Globus pallidus (tissue), 1 donor: Measurements from ENCODE around the gene HK1.

Source experiments
- DNase-seq: peaks from one replicate; pipeline ENCODE4 v3.0.0-alpha.2; 2015; ENCODE audit warnings: low spot score

Gene HK1

DNA sequence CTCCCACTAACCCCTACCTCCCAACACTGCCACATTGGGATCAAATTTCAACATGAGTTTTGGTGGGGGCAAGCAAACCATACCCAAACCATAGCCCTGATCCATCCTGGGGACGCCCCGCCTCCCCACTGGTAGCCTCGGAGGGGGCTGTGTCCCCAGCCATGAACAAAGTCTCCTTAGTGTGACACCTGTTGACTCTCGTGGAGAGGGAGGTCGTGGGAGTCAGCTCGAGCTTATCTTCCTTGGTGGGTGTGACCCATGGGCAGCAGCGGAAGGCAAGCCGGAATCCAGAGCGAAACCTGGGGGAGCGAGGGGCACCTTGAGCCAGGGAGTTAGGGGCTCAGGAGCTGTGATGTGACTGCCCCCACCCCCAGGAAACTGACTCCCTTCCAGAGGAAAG lies 126.5 kb downstream of the HK1 start:
- no peak for DNase-seq

GRCh38 chr10:69405221-69405620 lies 126.9 kb downstream of the HK1 start:
- DNase-seq = no peak

GRCh38 chr10:69406302-69406811 lies 128.1 kb downstream of the HK1 start:
- no peak for DNase-seq

DNA sequence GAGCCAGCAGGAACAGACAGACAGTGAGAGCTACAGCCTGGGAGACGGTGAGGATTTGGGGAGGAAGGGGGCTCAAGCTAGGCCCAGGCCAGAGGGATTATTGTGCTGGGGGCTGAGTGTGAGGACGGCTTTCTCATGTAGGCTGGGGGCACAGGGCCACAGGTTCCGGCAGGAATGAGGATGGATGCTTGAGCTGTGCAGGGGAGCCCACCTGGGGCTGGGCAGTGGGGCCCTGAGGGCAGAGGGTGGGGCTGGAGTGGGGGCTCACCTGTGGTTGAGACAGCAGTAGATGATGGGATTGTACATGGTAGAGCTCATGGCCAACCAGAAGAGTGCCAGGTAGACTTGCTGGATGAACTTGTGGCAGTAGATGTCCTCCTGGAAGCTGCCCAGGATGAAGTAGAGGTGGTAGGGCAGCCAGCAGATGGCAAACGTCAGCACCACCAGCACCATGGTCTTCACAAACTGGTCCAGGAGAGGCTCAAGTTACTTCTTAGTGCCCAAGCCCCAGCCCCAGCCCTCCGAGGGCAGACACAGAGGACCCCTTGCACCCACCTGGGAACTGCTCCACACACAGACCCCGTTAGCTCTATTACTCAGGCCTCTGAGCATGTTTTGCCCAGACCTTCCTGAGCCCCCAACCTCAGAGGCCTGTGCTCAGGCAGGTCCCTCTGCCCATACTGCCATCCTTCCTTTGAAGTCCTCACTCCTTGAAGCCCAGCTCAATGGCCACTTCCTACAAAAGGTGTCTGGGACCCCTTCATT lies 128.7 kb downstream of the HK1 start:
- no peak for DNase-seq

DNA sequence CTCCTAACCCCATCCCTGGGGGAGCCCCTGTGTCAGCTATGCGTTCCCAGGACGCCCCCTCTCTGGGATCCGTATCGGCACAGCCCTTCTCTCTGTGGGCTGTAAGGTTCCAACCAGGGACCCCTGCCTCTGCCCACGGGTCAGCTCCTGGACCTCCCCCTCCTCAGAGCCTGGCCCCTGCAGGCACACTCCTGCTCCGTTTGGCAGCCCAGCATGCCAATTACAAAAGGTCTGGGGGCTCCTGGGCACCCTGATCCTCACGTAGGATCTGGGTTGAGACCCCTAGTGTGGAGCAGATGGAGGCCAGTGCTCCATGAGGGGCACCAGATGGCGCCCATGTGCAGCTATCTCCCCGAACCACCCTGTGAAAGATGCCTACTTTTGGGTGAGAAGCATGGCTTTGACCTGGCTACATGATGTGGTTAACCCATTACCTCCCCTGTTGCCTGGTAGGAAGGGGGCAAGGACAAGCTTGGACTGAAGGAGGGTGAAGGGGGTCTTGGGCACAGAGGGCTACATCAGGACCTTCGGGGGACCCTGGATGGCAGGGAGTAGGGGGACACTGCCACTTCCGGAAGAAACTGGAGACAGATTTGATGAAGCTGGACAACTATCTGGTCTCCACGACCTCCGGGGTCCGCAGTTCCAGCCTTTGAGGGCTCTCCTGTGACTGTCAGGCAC lies 129.5 kb downstream of the HK1 start:
- no peak for DNase-seq

- DNase-seq = peak; percentile 86
Observed at GRCh38 chr10:69408318-69409175, 130.3 kb downstream of the HK1 start.

DNA sequence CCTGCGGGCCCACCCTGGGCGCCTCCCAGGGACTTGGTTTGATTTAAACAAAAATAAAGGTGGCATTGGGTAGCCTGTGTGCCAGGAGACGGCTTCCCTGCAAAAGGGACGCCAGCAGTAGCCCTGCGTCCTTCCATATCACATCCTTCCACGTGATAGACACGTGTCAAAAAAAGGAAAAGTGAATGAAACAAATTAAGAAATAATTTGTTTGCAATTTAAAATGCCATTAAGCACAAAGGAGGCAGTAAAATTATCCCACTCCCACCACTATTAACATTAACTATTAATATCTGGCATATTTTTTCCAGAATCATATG lies 130.8 kb downstream of the HK1 start:
- DNase-seq = no peak

GRCh38 chr10:69409968-69410367 lies 131.7 kb downstream of the HK1 start:
- DNase-seq = peak; percentile 14

DNA sequence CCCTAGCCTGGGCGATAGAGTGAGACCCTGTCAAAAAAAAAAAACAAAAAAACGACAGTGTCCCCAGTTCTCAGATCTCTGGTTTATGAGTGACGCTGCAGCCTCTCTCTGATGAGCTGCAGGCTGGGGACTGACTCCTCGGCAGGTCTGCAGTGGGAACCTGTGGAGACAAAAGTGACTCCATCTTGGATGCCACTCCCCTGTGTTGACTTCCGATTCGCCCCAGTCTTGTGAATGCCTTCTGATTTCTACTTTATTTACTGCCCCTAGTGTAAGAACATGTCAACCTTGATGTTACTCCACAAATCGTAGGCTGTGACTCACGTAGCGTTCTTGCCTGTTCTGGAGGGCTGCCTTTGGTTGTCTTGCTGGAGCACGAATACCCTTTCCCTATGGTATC lies 132.2 kb downstream of the HK1 start:
- DNase-seq = no peak

DNA sequence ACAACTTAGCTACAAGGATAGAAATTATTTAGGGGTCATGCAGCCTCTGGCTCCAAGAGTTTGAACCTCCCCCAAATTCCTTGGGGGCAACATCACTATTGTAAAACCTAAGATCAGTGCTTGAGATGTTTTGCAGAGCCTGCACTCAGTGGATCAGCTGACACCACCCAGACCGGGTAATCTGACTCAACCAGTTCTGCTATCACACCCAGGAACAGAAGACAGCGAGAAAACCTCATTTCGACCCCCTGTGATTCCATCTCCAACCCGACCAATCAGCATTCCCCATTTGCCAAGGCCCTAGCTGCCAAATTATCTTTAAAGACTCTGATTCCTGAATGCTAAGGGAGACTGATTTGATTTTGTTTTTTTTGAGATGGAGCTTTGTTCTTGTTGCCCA lies 133.2 kb downstream of the HK1 start:
- no peak for DNase-seq

- DNase-seq = no peak
Observed at GRCh38 chr10:69412232-69412790, 134.0 kb downstream of the HK1 start.

- peak; percentile 33 for DNase-seq
Observed at GRCh38 chr10:69413221-69413865, 135.0 kb downstream of the HK1 start.

DNA sequence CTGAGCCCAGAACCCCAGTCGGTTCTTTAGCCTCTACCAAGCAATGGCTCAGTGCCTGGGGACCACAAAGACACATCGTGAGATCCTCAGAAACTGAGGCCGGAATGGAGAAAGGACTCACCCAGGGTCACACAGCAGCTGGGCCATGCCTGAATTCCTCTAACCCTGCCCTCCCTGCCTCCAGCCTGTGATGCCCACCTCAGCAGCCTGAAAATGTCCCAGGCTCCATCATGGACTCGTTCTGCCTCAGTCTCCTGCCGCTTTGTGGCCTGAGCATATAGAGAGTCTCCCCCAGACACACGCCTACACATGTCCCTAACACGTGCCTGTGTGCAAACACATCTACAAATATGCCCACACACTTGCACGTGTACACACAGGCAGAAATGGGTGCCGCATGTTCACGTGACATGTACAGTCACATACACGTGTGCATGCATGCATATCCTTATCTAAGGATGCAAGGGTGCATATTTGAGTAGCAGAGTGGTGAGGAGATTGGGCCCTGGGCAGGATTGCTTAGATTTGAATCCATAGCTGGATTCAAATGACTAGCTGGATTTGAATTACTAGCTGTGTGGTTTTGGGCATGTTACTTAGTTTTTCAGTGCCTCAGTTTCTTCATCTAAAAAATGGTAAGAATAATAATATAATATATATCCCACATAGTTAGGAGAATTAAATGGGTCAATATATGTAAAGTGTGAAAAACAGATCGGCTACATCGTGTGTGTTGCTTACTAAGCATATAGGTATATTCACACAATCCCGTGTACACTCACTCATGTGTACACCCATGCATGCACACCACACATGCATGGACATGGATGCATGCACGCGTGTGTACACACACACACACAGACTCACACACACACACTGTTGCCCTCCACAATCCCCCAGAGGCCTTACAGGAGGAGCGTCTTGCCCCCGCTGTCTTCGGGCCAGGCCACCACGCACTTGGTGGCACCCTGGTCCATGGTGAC lies 136.0 kb downstream of the HK1 start:
- DNase-seq = no peak

- DNase-seq = no peak
Observed at GRCh38 chr10:69415049-69415448, 136.8 kb downstream of the HK1 start.

DNA sequence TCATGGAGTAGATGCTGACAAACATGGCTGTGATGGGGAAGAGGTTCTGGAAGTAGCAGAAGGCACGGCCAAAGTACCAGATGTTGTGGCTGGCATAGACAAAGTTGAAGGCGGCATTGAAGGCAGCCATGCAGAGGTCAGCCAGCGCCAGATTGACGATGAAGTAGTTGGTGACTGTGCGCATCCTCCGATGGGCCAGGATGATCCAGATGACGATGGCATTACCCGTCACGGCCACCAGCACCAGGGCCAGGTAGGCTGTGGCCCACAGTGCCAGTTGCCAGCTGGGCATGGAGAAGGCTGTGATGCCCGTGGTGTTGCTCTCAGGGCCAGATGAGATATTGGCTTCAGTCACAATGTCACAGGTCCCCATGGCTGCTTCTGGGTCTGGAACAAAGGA lies 137.7 kb downstream of the HK1 start:
- DNase-seq = no peak

DNA sequence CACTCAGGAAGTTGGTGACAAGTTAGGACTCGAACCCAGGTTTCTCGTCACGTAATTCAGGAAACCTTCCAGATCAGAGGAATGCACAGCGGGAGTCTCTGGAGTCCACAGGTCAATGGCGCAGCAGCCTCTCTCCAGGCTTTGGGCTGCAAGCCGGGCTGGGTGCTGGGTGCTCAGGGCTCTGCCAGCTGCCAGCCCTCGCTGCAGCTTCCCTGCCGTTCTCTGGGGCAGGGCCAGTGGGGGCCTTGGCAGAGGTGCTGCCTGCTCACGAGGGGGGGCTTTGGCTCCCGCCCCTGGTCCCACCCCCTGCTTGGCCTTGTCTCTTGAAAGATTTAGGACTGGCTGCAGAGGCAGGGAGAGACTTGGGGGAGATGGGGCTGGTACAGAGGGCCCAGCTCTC lies 138.4 kb downstream of the HK1 start, which contains the start of gene TACR2:
TACR2 (minus strand) TSS at position 224 of the 400 bp plus-strand sequence. CDS start 595 bp downstream, outside the sequence.
- no peak for DNase-seq

DNA sequence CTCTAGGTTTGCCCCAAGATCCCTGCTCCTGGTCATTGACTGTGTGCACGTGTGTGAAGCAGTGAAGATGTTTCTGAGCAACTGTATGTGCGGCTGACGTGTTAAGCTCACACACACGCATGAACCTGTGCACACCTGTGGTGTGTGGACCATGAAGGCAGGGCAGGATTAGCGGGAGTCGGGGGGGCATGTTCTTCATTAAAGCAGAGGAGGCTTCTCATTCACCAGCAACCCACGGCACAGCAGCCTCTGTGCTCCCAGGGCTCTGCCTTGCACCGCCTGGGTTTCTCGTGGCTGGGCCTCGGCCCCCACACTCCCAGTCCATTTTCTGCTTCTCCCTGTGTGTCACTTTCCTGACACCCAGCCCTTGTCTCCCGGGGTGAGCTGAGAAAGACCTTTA lies 139.2 kb downstream of the HK1 start:
- no peak for DNase-seq

- no peak for DNase-seq
Observed at GRCh38 chr10:69418052-69418752, 139.9 kb downstream of the HK1 start.

DNA sequence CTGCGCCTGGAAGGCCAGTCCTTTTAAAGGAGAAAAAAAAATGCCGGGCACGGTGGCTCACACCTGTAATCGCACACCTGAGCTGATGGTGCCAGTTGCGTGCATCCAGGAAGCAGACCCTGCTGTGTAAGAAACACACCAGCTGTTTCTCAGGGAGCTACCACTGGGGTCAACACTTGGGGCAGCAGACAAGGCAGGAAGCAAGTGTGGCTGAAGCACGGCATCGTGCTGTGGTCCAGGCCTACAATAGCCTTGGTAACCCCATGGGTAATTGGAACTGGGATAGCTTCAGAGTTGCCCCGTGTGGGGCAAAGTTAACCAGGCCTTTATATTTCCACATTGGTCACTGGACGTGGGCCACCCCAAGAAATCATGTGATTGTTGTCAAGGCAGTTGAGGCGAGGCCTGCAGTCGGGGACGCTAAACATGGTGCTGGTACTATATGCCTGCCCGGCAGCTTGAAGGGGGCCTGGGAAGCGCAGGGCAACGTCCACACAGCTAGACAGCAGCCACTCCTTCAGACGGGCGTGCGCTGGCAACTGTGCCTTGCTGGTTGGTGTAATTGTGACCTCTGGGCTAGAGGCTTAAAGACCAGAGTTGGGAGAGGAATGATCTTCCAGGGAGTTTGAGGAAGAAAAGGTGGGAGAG lies 140.9 kb downstream of the HK1 start:
- DNase-seq = no peak
